HEK293 (cell line): ENCODE results near the gene TMC6.

Source experiments
- CTCF ChIA-PET: fragments of 350-600 bp; formaldehyde crosslinking; extraction: SDS; loops from one replicate; lab custom pipeline; 2021; ENCODE audit warnings: antibody characterized with exemption; lab: Yijun Ruan, JAX
- POLR2A ChIA-PET: fragments of 300-600 bp; formaldehyde crosslinking; extraction: SDS; loops from one replicate; lab custom pipeline; 2020; ENCODE audit warnings: antibody characterized with exemption, inconsistent platforms; lab: Yijun Ruan, JAX
- H3K27ac ChIP-seq: fragments of 200-500 bp; sonication (Bioruptor generic); 2 replicates; pipeline ENCODE4 v1.5.1; 2014; ENCODE audit warnings: low read depth, low read length, control low read depth, inconsistent platforms; ENCODE audit errors: extremely low read depth
- H3K36me3 ChIP-seq, 2 experiments: fragments of 200-500 bp in 1 of 2; sonication (Bioruptor generic) in 1 of 2; 1 replicate in 1 of 2; 2 replicates in 1 of 2; pipeline ENCODE4 v1.5.1; 2014 to 2017; ENCODE audit warnings: inconsistent platforms in 2 of 2, low read length in 2 of 2; ENCODE audit not compliant: control insufficient read depth in 2 of 2, insufficient read depth in 1 of 2
- H3K4me1 ChIP-seq: fragments of 200-500 bp; sonication (Bioruptor generic); 2 replicates; pipeline ENCODE4 v1.5.1; 2014; ENCODE audit warnings: mild to moderate bottlenecking, low read length, inconsistent platforms; ENCODE audit not compliant: control insufficient read depth, insufficient read depth
- H3K4me3 ChIP-seq: 2 replicates; pipeline ENCODE4 v1.5.1; 2011; ENCODE audit warnings: low read depth, mild to moderate bottlenecking, control low read depth, low read length, moderate library complexity
- H3K9me3 ChIP-seq: fragments of 200-500 bp; sonication (Bioruptor generic); 2 replicates; pipeline ENCODE4 v1.5.1; 2014; ENCODE audit warnings: low read depth, low read length, inconsistent platforms; ENCODE audit not compliant: control insufficient read depth, insufficient read depth
- GLIS1 ChIP-seq: fragments of 450-650 bp; formaldehyde crosslinking; IDR thresholded peaks from 2 replicates; pipeline ENCODE4 v1.5.1; 2016; ENCODE audit warnings: missing biosample characterization, missing genetic modification characterization
- GLIS2 ChIP-seq: fragments of 450-650 bp; formaldehyde crosslinking; IDR thresholded peaks from 2 replicates; pipeline ENCODE4 v1.5.1; 2016; ENCODE audit warnings: missing biosample characterization, missing genetic modification characterization
- OVOL3 ChIP-seq: fragments of 450-650 bp; formaldehyde crosslinking; IDR thresholded peaks from 2 replicates; pipeline ENCODE4 v1.5.1; 2016; ENCODE audit warnings: missing biosample characterization, missing genetic modification characterization
- SETDB1 ChIP-seq: IDR thresholded peaks from one replicate; pipeline ENCODE4 v1.6.1; 2017; ENCODE audit warnings: mild to moderate bottlenecking, low read length, moderate library complexity, mixed read lengths; ENCODE audit not compliant: insufficient read length
- ZBTB11 ChIP-seq: fragments of 450-650 bp; formaldehyde crosslinking; conservative IDR thresholded peaks from 2 replicates; pipeline ENCODE4 v1.5.1; 2016; ENCODE audit warnings: low read depth, missing biosample characterization, missing genetic modification characterization
- ZFP69B ChIP-seq: fragments of 450-650 bp; formaldehyde crosslinking; IDR thresholded peaks from 2 replicates; pipeline ENCODE4 v1.5.1; 2016; ENCODE audit warnings: missing biosample characterization, missing genetic modification characterization
- ZIC2 ChIP-seq: fragments of 450-650 bp; formaldehyde crosslinking; IDR thresholded peaks from 2 replicates; pipeline ENCODE4 v1.5.1; 2016; ENCODE audit warnings: missing biosample characterization, missing genetic modification characterization
- ZNF157 ChIP-seq: fragments of 450-650 bp; formaldehyde crosslinking; IDR thresholded peaks from 2 replicates; pipeline ENCODE4 v1.5.1; 2016; ENCODE audit warnings: missing biosample characterization, missing genetic modification characterization
- ZNF175 ChIP-seq: fragments of 450-650 bp; formaldehyde crosslinking; IDR thresholded peaks from 2 replicates; pipeline ENCODE4 v1.5.1; 2016; ENCODE audit warnings: missing biosample characterization, missing genetic modification characterization
- ZNF510 ChIP-seq: fragments of 450-650 bp; formaldehyde crosslinking; IDR thresholded peaks from 2 replicates; pipeline ENCODE4 v1.5.1; 2018; ENCODE audit warnings: mild to moderate bottlenecking, missing genetic modification characterization, missing biosample characterization; ENCODE audit not compliant: insufficient replicate concordance
- ZNF514 ChIP-seq: fragments of 450-650 bp; formaldehyde crosslinking; IDR thresholded peaks from 2 replicates; pipeline ENCODE4 v1.5.1; 2016; ENCODE audit warnings: missing biosample characterization, missing genetic modification characterization
- ZNF626 ChIP-seq: fragments of 450-650 bp; sonication (Bioruptor Pico); formaldehyde crosslinking; IDR thresholded peaks from 2 replicates; pipeline ENCODE4 v1.5.1; 2018; ENCODE audit warnings: missing biosample characterization, missing genetic modification characterization, inconsistent platforms
- ZNF658 ChIP-seq: fragments of 450-650 bp; formaldehyde crosslinking; IDR thresholded peaks from 2 replicates; pipeline ENCODE4; 2016; ENCODE audit warnings: missing biosample characterization, missing genetic modification characterization
- ZNF768 ChIP-seq: fragments of 450-650 bp; formaldehyde crosslinking; IDR thresholded peaks from 2 replicates; pipeline ENCODE4 v1.5.1; 2018; ENCODE audit warnings: missing biosample characterization, mild to moderate bottlenecking, missing genetic modification characterization
- TF ChIP-seq, protein P1 (sequence below): fragments of 450-650 bp; formaldehyde crosslinking; IDR thresholded peaks from 2 replicates; pipeline ENCODE4 v1.5.1; 2016; ENCODE audit warnings: missing biosample characterization, missing genetic modification characterization

Gene TMC6

DNA sequence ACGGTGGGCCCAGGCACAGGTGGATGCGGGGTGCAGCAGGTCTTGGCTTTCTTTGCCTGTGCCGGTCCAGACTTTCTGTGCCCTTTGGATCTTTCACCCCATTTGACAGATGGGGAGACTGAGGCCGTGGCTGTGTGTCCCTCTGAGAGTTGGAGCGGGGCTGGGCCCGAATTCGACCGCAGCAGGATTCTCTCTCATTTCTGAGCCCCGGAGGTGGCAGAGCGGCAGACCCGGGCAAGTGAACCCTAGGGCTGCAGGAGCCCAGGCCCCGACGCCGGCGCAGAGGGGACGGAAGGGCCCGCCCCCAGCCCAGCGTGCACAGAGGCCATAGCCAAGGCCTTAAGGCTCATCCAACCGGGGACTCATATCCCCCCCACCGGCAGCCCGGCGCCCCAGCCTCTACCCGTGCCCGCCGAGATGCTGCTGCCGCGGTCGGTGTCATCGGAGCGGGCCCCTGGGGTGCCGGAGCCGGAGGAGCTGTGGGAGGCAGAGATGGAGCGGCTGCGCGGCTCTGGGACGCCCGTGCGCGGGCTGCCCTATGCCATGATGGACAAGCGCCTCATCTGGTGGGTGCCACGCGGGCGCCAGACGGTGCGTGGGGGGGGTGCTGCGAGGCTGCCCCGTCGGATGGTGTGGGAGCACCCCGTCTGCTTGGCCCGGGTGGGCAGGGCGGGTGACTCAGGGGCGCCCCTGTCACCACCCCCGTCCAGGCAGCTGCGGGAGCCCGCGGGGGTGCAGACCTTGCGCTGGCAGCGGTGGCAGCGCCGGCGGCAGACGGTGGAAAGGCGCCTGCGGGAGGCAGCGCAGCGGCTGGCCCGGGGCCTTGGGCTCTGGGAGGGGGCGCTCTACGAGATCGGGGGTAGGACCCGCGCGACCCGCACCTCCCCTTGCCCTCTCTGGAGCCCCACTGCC lies 2.9 kb upstream of the TMC6 start (continued):
- no peak for TF ChIP-seq ZBTB11
- TF ChIP-seq, protein P1, sequence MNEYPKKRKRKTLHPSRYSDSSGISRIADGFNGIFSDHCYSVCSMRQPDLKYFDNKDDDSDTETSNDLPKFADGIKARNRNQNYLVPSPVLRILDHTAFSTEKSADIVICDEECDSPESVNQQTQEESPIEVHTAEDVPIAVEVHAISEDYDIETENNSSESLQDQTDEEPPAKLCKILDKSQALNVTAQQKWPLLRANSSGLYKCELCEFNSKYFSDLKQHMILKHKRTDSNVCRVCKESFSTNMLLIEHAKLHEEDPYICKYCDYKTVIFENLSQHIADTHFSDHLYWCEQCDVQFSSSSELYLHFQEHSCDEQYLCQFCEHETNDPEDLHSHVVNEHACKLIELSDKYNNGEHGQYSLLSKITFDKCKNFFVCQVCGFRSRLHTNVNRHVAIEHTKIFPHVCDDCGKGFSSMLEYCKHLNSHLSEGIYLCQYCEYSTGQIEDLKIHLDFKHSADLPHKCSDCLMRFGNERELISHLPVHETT (tag by site-specific recombination) = no peak
- no peak for TF ChIP-seq ZNF626 (tag by site-specific recombination)
- TF ChIP-seq ZNF514 (tag by site-specific recombination) = no peak
- no peak for TF ChIP-seq ZNF768 (tag by site-specific recombination)

GRCh38 chr17:78130437-78131101 lies 2.0 kb upstream of the TMC6 start, which contains the start of gene TMC8:
Gene TMC8, plus strand, starts transcription at chr17:78130771. Its CDS starts 818 bp downstream, at chr17:78131589.
- POLR2A ChIA-PET = interaction anchor here (1.0 to 1.4 kb wide), 3 partner anchors 10 to 34 kb away, joined by 3 read pairs; no protein-coding TSS in a partner anchor
- CTCF ChIA-PET = interaction anchor here (0.5 to 2.0 kb wide), 4 partner anchors 10 to 84 kb away, joined by 3 to 5 read pairs (median 4); partner anchors contain the start of genes AFMID and TK1
- Histone ChIP-seq H3K4me3 (no peak within 1 kb of the TSS), H3K36me3 (no peaks in the 10 kb centered on the region), H3K9me3 (no peaks in the 10 kb centered on the region), H3K27ac (no peak within 1 kb of the TSS), H3K4me1 (peaks cover 6% of the 10 kb centered on the region; the same call in 1 of the 2 replicates)
- peak; percentile 28; the same call in 1 of the 2 replicates for TF ChIP-seq GLIS2 (tag by site-specific recombination)
- 0 out of 2 replicates have a peak, but pooled peaks have one; percentile 10 for TF ChIP-seq GLIS1 (tag by site-specific recombination)
- TF ChIP-seq ZIC2 = peak; percentile 50
- TF ChIP-seq ZNF157 (tag by site-specific recombination) = no peak
- no peak for TF ChIP-seq ZNF510
- TF ChIP-seq ZFP69B (tag by site-specific recombination) = peak; percentile 37; the same call in 1 of the 2 replicates
- TF ChIP-seq ZNF658 (tag by site-specific recombination) = no peak

DNA sequence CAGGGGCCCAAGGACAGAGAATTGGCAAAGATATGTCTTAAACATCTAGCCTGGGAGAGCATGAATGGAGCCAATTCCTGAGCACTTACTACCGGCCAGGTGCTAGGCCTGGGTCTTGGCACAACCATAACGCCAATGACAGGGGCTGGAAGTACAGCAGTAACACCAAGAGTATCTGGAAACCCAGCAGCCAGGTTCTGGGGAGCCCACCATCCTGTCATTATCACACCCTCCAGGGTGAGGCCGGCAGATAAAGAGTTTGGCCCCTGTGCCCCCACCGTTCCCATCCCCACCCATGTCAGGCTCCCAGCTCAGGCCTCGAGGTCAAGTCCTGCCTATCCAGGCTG lies 1.5 kb upstream of the TMC6 start:
- no peaks in the 10 kb centered on the region for H3K36me3 ChIP-seq
- ChIA-PET POLR2A (interaction anchor here (1.0 to 1.4 kb wide), 3 partner anchors 10 to 34 kb away, joined by 3 read pairs; no protein-coding TSS in a partner anchor), CTCF (interaction anchor here (0.9 to 2.0 kb wide), 3 partner anchors 10 to 57 kb away, joined by 4 to 5 read pairs (median 4); partner anchors contain the start of genes AFMID and TK1)
- H3K4me3 ChIP-seq = no peak overlapping the region
- peaks cover 6% of the 10 kb centered on the region; the same call in 1 of the 2 replicates for H3K4me1 ChIP-seq
- no peaks in the 10 kb centered on the region for H3K9me3 ChIP-seq
- no peak overlapping the region for H3K27ac ChIP-seq
- TF ChIP-seq OVOL3 (tag by site-specific recombination) (no peak), ZNF175 (tag by site-specific recombination) (no peak), SETDB1 (no peak)
